A549 (cell line): ENCODE data around the gene PAIP2B. TPM values are rescaled to one million over a fixed set of nuclear protein-coding genes. Genes with fewer than 3 reads are reported as not detected.
A peak's percentile ranks its signal among the peaks of the same experiment; 100 is the strongest.

ENCODE experiments used
- ATAC-seq, 2 experiments: fragments of 200-7000 bp in 1 of 2; fragments of >200 bp in 1 of 2; cut with Nextera tagmentation in 1 of 2; cut with Tn5 transposase in 1 of 2; 3 replicates each; pipeline versions ENCODE4 v1.8.0 to v1.9.1; 2018 to 2020; ENCODE audit warnings: mild to moderate bottlenecking in 1 of 2, moderate library complexity in 1 of 2
- CTCF ChIA-PET: fragments of 300-600 bp; sonication (Branson Sonifier 250); formaldehyde crosslinking; extraction: SDS; loops from one replicate; lab custom pipeline; 2021; ENCODE audit warnings: antibody characterized with exemption, inconsistent platforms; lab: Yijun Ruan, JAX
- POLR2A ChIA-PET: fragments of 350-600 bp; formaldehyde crosslinking; extraction: SDS; loops from one replicate; lab custom pipeline; 2021; ENCODE audit warnings: antibody characterized with exemption, inconsistent platforms; lab: Yijun Ruan, JAX
- DNase-seq, 2 experiments: peaks; one replicate each; pipeline versions ENCODE4 v3.0.0 to v3.0.0-alpha.2; 2011 to 2016; ENCODE audit warnings: low read depth in 1 of 2, low spot score in 1 of 2
- FAIRE-seq: peaks from 2 replicates; lab custom pipeline; 2011; peaks lifted over from hg19 to GRCh38; lab: Jason Lieb, UNC
- H3K27ac ChIP-seq, 2 experiments: fragments of >200 bp; sonication (Bioruptor Twin); formaldehyde crosslinking; 3 replicates each; pipeline ENCODE4 v1.5.1; 2016 to 2017
- H3K4me1 ChIP-seq: fragments of >200 bp; sonication (Bioruptor Twin); formaldehyde crosslinking; 3 replicates; pipeline ENCODE4 v1.6.1; 2016
- H3K4me2 ChIP-seq: fragments of >200 bp; sonication (Bioruptor Twin); formaldehyde crosslinking; 3 replicates; pipeline ENCODE4 v1.6.1; 2016
- H3K4me3 ChIP-seq: fragments of >200 bp; sonication (Bioruptor Twin); formaldehyde crosslinking; 3 replicates; pipeline ENCODE4 v1.5.1; 2016
- H3K9me3 ChIP-seq: fragments of >200 bp; sonication (Bioruptor Twin); formaldehyde crosslinking; 3 replicates; pipeline ENCODE4 v1.6.1; 2016
- BCL3 ChIP-seq: fragments of >200 bp; sonication (Bioruptor Twin); formaldehyde crosslinking; IDR thresholded peaks from 3 replicates; pipeline ENCODE4 v1.6.1; 2016
- CBX2 ChIP-seq: fragments of 200-600 bp; sonication (generic); IDR thresholded peaks from 2 replicates; pipeline ENCODE4 v1.6.1; 2016; ENCODE audit warnings: low read depth, mild to moderate bottlenecking, borderline replicate concordance
- CBX8 ChIP-seq: fragments of 200-600 bp; sonication (generic); IDR thresholded peaks from 2 replicates; pipeline ENCODE4 v1.6.1; 2016
- CHD2 ChIP-seq: fragments of 150-350 bp; IDR thresholded peaks from 2 replicates; pipeline ENCODE4 v1.6.1; 2014; ENCODE audit warnings: low read length; ENCODE audit not compliant: partially characterized antibody
- EHF ChIP-seq: fragments of 250-450 bp; sonication (Bioruptor Pico); IDR thresholded peaks from 2 replicates; pipeline ENCODE4 v1.5.0; 2020; ENCODE audit warnings: mild to moderate bottlenecking
- EHMT2 ChIP-seq: fragments of 200-600 bp; sonication (generic); IDR thresholded peaks from 2 replicates; pipeline ENCODE4 v1.6.1; 2016; ENCODE audit warnings: antibody characterized with exemption, low read depth, mild to moderate bottlenecking, moderate library complexity
- ELK1 ChIP-seq: fragments of 150-350 bp; IDR thresholded peaks from 2 replicates; pipeline ENCODE4 v1.6.1; 2014; ENCODE audit warnings: low read depth, mild to moderate bottlenecking, low read length
- HDAC2 ChIP-seq: fragments of 200-600 bp; sonication (generic); IDR thresholded peaks from 2 replicates; pipeline ENCODE4 v1.6.1; 2016
- HMGXB4 ChIP-seq: fragments of 250-450 bp; sonication (Bioruptor Pico); IDR thresholded peaks from 2 replicates; pipeline ENCODE4 v1.5.0; 2021; ENCODE audit warnings: mild to moderate bottlenecking, moderate library complexity, borderline replicate concordance
- HOXA7 ChIP-seq: fragments of 250-450 bp; sonication (Bioruptor Pico); IDR thresholded peaks from 2 replicates; pipeline ENCODE4 v1.5.0; 2020; ENCODE audit warnings: mild to moderate bottlenecking, moderate library complexity
- HOXB13 ChIP-seq: fragments of 250-450 bp; sonication (Bioruptor Pico); IDR thresholded peaks from 2 replicates; pipeline ENCODE4 v1.5.0; 2020; ENCODE audit warnings: low read depth, mild to moderate bottlenecking, moderate library complexity
- JUNB ChIP-seq: fragments of >200 bp; sonication (Bioruptor Twin); formaldehyde crosslinking; IDR thresholded peaks from 2 replicates; pipeline ENCODE4 v1.6.1; 2016
- KDM1A ChIP-seq: fragments of 200-600 bp; sonication (generic); IDR thresholded peaks from 2 replicates; pipeline ENCODE4 v1.6.1; 2016; ENCODE audit warnings: low read depth, mild to moderate bottlenecking
- KDM5A ChIP-seq: fragments of 200-600 bp; sonication (generic); IDR thresholded peaks from 2 replicates; pipeline ENCODE4 v1.6.1; 2016; ENCODE audit warnings: antibody characterized with exemption, mild to moderate bottlenecking
- MAZ ChIP-seq: fragments of 150-350 bp; IDR thresholded peaks from 2 replicates; pipeline ENCODE4 v1.6.1; 2014; ENCODE audit warnings: antibody characterized with exemption, low read depth, low read length, borderline replicate concordance
- MYC ChIP-seq: IDR thresholded peaks from 2 replicates; pipeline ENCODE4 v1.6.1; 2012; ENCODE audit warnings: mild to moderate bottlenecking, inconsistent platforms, low read length, improper control_type of control experiment, borderline replicate concordance
- RAD21 ChIP-seq, 2 experiments: fragments of >200 bp in 1 of 2; sonication (Bioruptor Twin) in 1 of 2; formaldehyde crosslinking in 1 of 2; IDR thresholded peaks in 1 of 2; conservative IDR thresholded peaks in 1 of 2; 2 replicates in 1 of 2; 3 replicates in 1 of 2; pipeline ENCODE4 v1.6.1; 2012 to 2018; ENCODE audit warnings: inconsistent platforms in 1 of 2
- REST ChIP-seq: fragments of 200-600 bp; sonication (generic); IDR thresholded peaks from 2 replicates; pipeline ENCODE4 v1.6.1; 2016; ENCODE audit warnings: antibody characterized with exemption, mild to moderate bottlenecking, moderate library complexity
- RFX5 ChIP-seq: fragments of 450-650 bp; IDR thresholded peaks from 2 replicates; pipeline ENCODE4 v1.7.1; 2014; ENCODE audit warnings: antibody characterized with exemption, mild to moderate bottlenecking, moderate library complexity
- SREBF2 ChIP-seq: fragments of 450-650 bp; IDR thresholded peaks from 2 replicates; pipeline ENCODE4 v1.6.1; 2014; ENCODE audit warnings: mild to moderate bottlenecking, moderate library complexity
- WGBS: methylation state at CpG from one replicate; pipeline ENCODE4 v1.1.6; 2017; ENCODE audit errors: missing lambda C conversion rate; 5-methylcytosine and 5-hydroxymethylcytosine counted together
- polyA plus RNA-seq, 4 experiments: library from polyadenylated mRNA; depleted of rRNA in 3 of 4; stranded (reverse); fragments of >200 nt; fragmentation: RNase III in 1 of 4; extraction: RNeasy Plus Mini Kit Qiagen cat#74134 plus additional on column Dnase treatment in 1 of 4; gene quantifications; 2 replicates in 3 of 4; 3 replicates in 1 of 4; pipeline ENCODE4 v1.2.3, GENCODE V29; 2011 to 2017

The PAIP2B gene
- polyA plus RNA-seq, 2 of the 4 experiments (the other 2 are of a cell fraction), result 0.70 to 0.84 TPM

- DNase-seq, result no peak
- POLR2A ChIA-PET, result no interaction called here
- no peaks in the 10 kb centered on the region for H3K4me1 ChIP-seq
- H3K27ac ChIP-seq, result no peak overlapping the region
- no peak overlapping the region for H3K4me2 ChIP-seq
- WGBS, result 20% methylated on average over 1 of the region's 1 CpG
- TF ChIP-seq SREBF2, result no peak
- TF ChIP-seq CHD2, result no peak
- no peak for TF ChIP-seq HMGXB4
- no peak for TF ChIP-seq REST
- TF ChIP-seq CBX2, result no peak
- TF ChIP-seq HDAC2, result no peak
- TF ChIP-seq RFX5, result no peak
- TF ChIP-seq, all 56 proteins: peak for 0
- Histone ChIP-seq H3K9me3 (0 out of 3 replicates have a peak, but pooled peaks cover 6% of the 10 kb centered on the region), H3K4me3 (no peak overlapping the region)
- CTCF ChIA-PET, result interaction anchor here (0.6 to 1.2 kb wide), 3 partner anchors 9 to 26 kb away, joined by 3 read pairs; no protein-coding TSS in a partner anchor
- FAIRE-seq, result no peak
- peak in 1 of 2 experiments; percentile 40; a peak in 1 of 6 replicates for ATAC-seq
Observed at GRCh38 chr2:71244302-71244660, 17.4 kb upstream of the PAIP2B start.

GRCh38 chr2:71243634-71244301, 16.9 kb upstream of the PAIP2B start:
- DNase-seq (no peak), FAIRE-seq (no peak), ATAC-seq (peak; percentile 29 to 55; a peak in 3 of 6 replicates)
- Histone ChIP-seq H3K27ac (no peak overlapping the region), H3K4me3 (no peak overlapping the region), H3K4me1 (no peaks in the 10 kb centered on the region), H3K9me3 (0 out of 3 replicates have a peak, but pooled peaks cover 6% of the 10 kb centered on the region), H3K4me2 (no peak overlapping the region)
- CTCF ChIA-PET, result interaction anchor here (0.7 to 0.8 kb wide), 2 partner anchors 8 to 14 kb away, joined by 3 to 5 read pairs; no protein-coding TSS in a partner anchor
- WGBS, result 18% methylated on average over 1 of the region's 1 CpG
- no peak for TF ChIP-seq KDM1A
- no peak for TF ChIP-seq MYC
- POLR2A ChIA-PET, result no interaction called here

- DNase-seq, result no peak
- Histone ChIP-seq H3K4me3 (no peak overlapping the region), H3K27ac (no peak overlapping the region), H3K4me1 (no peaks in the 10 kb centered on the region), H3K4me2 (no peak overlapping the region), H3K9me3 (0 out of 3 replicates have a peak, but pooled peaks cover under 1% of the 10 kb centered on the region)
- TF ChIP-seq HOXA7 (no peak), KDM1A (no peak), BCL3 (no peak), RFX5 (no peak), MAZ (no peak), SREBF2 (no peak), JUNB (no peak), KDM5A (no peak), EHMT2 (no peak), ELK1 (no peak), CBX8 (no peak), HOXB13 (CRISPR knock-in tag) (no peak), EHF (no peak), HMGXB4 (no peak), RAD21 (conservative IDR thresholded peaks at IDR 0.05 in 1 of 2, IDR thresholded peaks at IDR 0.05 in 1 of 2) (no peak)
- no peak for ATAC-seq
- FAIRE-seq, result no peak
- 11% methylated on average over 3 of the region's 3 CpGs for WGBS
- POLR2A ChIA-PET, result no interaction called here
- CTCF ChIA-PET, result interaction anchor here (1.5 to 2.1 kb wide), 5 partner anchors 10 to 58 kb away, joined by 5 to 12 read pairs (median 6); no protein-coding TSS in a partner anchor
Observed at GRCh38 chr2:71240794-71241193, 13.9 kb upstream of the PAIP2B start.
